GM12864 (cell line): Measurements from ENCODE around the gene DLEC1.
"Not testable (repeated sequence)": the region's sequence is repeated elsewhere in the genome, so short reads cannot be mapped to it uniquely, and the experiment has no call there.

ENCODE experiments used
- DNase-seq: peaks from one replicate; pipeline ENCODE4 v3.0.0-alpha.2; 2011; ENCODE audit warnings: low read depth
- H3K4me3 ChIP-seq: 2 replicates; pipeline ENCODE4 v1.5.1; 2011; ENCODE audit warnings: mild to moderate bottlenecking, low read depth, low read length, control low read depth
- TF ChIP-seq, protein P1 (sequence below): IDR thresholded peaks from 2 replicates; pipeline ENCODE4 v1.5.1; 2011; ENCODE audit warnings: low read depth, mild to moderate bottlenecking, moderate library complexity, low read length, control low read depth, inconsistent platforms; ENCODE audit errors: missing control alignments

Gene DLEC1

DNA sequence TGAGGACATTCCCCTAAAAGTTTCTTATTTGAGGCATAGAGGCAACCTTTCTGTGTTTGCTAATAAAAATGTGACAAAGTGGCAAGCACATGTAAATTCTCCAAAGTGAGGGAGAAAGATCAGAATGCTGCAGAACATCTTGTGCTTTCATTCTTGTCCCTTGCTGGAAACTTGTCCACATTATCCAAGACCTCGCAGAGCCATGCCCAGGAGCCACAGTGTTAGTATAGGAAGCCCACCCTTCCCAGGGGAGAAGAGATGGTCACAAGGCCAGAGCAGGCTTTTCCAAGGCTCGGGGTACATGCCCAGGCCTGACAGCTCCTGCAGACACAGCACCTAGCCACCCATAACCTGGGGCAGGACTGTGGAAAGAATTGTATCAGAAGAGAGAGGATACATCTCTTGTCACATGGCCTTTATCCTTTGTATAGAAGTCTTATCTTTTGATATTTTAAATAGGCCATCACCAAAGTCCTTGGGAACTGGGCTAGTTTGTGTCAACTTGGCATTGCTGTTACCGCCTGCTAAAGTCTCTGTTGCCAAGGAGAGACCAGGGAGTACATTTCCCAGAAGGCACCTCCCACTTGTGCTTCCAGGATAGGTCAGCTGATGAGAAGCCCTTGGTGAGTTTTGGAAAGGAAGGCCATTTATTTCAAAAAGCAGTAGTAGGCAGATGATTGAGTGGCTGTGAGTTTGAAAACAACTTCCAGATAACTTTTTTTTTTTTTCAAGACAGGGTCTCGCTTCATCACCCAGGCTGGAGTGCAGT is 10.5 kb downstream of the DLEC1 start:
- DNase-seq = no peak
- TF ChIP-seq, protein P1, sequence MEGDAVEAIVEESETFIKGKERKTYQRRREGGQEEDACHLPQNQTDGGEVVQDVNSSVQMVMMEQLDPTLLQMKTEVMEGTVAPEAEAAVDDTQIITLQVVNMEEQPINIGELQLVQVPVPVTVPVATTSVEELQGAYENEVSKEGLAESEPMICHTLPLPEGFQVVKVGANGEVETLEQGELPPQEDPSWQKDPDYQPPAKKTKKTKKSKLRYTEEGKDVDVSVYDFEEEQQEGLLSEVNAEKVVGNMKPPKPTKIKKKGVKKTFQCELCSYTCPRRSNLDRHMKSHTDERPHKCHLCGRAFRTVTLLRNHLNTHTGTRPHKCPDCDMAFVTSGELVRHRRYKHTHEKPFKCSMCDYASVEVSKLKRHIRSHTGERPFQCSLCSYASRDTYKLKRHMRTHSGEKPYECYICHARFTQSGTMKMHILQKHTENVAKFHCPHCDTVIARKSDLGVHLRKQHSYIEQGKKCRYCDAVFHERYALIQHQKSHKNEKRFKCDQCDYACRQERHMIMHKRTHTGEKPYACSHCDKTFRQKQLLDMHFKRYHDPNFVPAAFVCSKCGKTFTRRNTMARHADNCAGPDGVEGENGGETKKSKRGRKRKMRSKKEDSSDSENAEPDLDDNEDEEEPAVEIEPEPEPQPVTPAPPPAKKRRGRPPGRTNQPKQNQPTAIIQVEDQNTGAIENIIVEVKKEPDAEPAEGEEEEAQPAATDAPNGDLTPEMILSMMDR = no peak
- H3K4me3 ChIP-seq = no peak overlapping the region

DNA sequence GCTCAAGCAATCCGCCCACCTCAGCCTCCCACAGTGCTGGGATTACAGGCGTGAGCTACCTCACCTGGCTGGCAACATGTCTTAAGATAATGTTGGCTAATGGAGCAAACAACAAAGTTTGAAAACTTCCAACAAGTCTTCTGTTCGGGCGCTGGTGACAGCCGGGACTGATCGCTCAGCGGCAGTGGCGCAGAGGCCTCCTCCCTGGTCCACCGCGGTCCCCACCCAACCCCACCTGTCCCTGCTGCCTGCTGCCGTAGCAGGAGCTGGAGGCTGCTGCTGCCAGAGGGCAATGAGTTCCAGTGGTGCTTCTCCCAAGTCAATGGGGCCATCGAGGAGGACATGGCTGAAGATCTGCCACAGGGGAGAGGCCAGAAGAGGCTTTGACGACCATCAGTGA is 12.1 kb downstream of the DLEC1 start:
- TF ChIP-seq, protein P1 = no peak
- no peak overlapping the region for H3K4me3 ChIP-seq
- DNase-seq = no peak

DNA sequence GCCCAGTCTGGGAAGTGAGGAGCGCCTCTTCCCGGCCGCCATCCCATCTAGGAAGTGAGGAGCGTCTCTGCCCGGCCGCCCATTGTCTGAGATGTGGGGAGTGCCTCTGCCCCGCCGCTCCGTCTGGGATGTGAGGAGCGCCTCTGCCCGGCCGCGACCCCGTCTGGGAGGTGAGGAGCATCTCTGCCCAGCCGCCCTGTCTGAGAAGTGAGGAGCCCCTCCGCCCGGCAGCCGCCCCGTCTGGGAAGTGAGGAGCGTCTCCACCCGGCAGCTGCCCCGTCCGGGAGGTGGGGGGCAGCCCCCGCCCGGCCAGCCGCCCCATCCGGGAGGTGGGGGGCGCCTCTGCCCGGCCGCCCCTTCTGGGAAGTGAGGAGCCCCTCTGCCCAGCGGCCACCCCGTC is 14.3 kb downstream of the DLEC1 start:
- H3K4me3 ChIP-seq, DNase-seq: not testable (repeated sequence)

DNA sequence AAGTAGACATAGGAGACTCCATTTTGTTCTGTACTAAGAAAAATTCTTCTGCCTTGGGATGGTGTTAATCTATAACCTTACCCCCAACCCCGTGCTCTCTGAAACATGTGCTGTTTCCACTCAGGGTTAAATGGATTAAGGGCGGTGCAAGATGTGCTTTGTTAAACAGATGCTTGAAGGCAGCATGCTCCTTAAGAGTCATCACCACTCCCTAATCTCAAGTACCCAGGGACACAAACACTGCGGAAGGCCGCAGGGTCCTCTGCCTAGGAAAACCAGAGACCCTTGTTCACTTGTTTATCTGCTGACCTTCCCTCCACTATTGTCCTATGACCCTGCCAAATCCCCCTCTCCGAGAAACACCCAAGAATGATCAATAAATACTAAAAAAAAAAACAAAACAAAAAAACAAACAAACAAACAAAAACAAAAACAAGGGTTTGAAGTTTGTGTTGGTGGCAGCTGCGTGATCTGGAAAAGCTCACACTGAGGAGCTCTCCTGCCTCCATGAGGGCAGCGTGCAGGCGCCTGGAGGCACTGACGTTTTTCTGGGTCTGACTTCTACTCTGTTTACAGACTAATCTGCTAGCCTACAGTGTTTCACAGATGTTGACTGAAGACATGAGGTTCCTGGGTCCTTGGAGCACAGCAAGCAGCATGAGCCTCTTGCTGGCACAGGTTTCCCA is 14.9 kb downstream of the DLEC1 start:
- H3K4me3 ChIP-seq, DNase-seq: not testable (repeated sequence)

DNA sequence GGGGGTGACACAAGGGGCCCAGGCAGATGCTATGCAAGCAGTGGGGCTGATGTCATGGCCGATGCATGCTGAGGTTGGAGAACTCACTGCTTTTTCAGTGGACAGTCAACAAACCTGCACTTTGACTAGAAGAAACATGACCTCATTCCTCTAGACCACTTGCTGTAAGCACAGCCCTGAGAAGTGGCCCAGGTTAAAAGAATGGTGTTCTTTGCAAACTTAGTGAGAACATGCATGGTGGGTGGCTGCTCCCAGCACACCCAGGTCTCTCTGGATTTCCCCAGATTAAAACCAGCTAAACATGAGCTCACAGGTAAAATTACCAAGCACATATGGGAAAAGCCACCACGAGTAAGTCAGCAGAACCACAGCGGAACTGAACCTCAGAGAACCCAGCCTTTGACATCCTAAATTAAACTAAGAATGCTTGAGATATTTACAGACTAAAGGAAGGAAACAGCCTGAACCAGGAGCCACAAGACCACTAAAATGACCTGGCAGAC is 15.5 kb downstream of the DLEC1 start:
- DNase-seq = no peak
- no peak overlapping the region for H3K4me3 ChIP-seq
- TF ChIP-seq, protein P1 = no peak

DNA sequence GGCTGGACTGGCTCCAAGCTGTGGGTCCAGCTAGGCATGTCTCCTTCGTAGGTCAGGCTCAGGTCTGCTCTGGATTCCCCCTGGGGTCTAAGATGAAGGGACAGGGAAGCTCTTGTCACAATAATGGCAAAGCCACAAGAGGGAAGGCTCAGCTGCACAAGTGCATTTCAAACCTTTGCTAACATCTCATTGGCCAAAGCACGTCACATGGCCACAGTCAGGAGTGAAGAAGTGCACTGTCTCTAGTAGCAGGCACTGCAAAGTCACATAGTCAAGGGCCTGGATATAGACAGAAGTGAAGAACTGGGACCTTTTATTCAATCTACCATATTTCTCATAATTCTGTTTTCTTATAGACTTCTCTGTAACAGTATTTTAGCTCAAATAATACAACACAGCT is 20.1 kb downstream of the DLEC1 start:
- DNase-seq = no peak
- H3K4me3 ChIP-seq = no peak overlapping the region
- TF ChIP-seq, protein P1 = no peak

DNA sequence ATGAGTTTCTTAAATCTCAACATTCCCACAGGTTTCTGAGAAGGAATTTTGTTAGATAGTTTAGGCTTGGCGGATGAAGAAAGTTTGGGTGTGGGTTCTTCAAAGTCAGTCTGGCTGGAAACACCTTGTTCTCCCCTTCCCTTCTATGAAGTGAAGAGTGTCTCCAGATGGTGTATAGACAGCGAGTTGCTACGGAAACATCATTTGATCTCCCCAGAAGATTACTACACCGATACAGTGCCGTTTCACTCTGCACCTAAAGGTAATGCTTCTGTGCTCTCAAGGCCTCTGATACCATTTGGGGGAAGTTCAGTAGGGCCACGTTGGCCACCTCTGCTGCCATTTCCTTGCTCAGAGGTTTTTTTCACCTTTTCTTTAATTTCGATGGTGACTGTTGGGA is 20.6 kb downstream of the DLEC1 start:
- TF ChIP-seq, protein P1 = no peak
- DNase-seq = no peak
- no peak overlapping the region for H3K4me3 ChIP-seq

DNA sequence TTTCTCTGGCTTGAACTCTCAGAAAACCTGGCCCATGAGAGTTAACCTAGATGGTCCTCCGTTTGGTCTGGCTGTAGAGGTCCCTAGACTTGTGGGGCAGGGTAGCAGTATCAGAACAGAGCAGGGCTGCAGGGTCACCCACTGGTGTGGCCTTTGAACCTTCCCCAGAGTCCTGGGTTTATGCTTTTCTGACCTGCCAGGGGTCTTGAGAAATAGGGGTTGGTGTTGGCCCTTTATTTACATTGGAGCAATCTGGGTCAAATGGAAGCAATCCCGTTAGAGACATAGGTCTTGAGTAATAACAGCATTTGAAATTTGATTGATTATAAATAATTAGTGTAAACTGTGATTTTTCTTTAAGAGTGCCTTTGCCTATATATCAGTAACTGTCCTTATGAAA is 23.8 kb downstream of the DLEC1 start:
- TF ChIP-seq, protein P1 = no peak
- no peak for DNase-seq
- H3K4me3 ChIP-seq = no peak overlapping the region

DNA sequence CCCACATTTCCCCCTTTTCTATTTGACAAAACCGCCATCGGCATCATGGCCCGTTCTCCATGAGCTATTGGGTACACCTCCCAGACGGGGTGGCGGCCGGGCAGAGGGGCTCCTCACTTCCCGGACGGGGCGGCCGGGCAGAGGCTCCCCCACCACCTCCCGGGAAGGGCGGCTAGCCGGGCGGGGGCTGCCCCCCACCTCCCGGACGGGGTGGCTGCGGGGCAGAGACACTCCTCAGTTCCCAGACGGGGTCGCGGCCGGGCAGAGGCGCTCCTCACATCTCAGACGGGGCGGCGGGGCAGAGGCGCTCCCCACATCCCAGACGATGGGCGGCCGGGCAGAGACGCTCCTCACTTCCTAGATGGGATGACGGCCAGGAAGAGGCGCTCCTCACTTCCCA is 25.4 kb downstream of the DLEC1 start:
- H3K4me3 ChIP-seq, DNase-seq: not testable (repeated sequence)
